ENCODE data around the gene RAB3GAP1.

RAB3GAP1 gene

GRCh38 chr2:135063210-135063609, 11.1 kb downstream of the RAB3GAP1 start:
- Histone ChIP-seq H4K20me1 (ENCODE audit: insufficient read depth, low read length) (no peaks in the 10 kb centered on the region), H3K9me3 (replicated peaks; ENCODE audit: insufficient read depth, low read length) (no peaks in the 10 kb centered on the region), H3K79me2 (ENCODE audit: low read length) (peaks cover 80% of the 10 kb centered on the region), H3K9ac (ENCODE audit: low read length) (no peak overlapping the region), H3K4me2 (ENCODE audit: low read depth, low read length) (no peak overlapping the region), H2AFZ (ENCODE audit: low read length) (no peak overlapping the region), H3K9me2 (replicated peaks; ENCODE audit: insufficient read depth, low read length) (no peaks in the 10 kb centered on the region), H3K4me1 (ENCODE audit: low read length) (no peaks in the 10 kb centered on the region), H3K27me3 (replicated peaks; ENCODE audit: insufficient read depth, low read length) (no peaks in the 10 kb centered on the region), H3F3A (ENCODE audit: insufficient read depth, low read length) (no peaks in the 10 kb centered on the region), H3K36me3 (replicated peaks; ENCODE audit: insufficient read depth, low read length) (0 out of 2 replicates have a peak, but pooled peaks cover 10% of the 10 kb centered on the region), H3K27ac (ENCODE audit: low read length) (no peak overlapping the region), H3K4me3 (ENCODE audit: low read length) (no peak overlapping the region)
- TF ChIP-seq EZH2 (optimal IDR thresholded peaks at IDR 0.05; ENCODE audit: low read depth, low read length), result no peak
- TF ChIP-seq EZH2phosphoT487 (IDR thresholded peaks at IDR 0.05; ENCODE audit: low read length), result no peak
- no peak for TF ChIP-seq CTCF (IDR thresholded peaks at IDR 0.05; ENCODE audit: low read length)
- no peak for DNase-seq

GRCh38 chr2:135064149-135064548, 12.1 kb downstream of the RAB3GAP1 start:
- H3F3A ChIP-seq (ENCODE audit: insufficient read depth, low read length), result no peaks in the 10 kb centered on the region
- H3K9ac ChIP-seq (ENCODE audit: low read length), result no peak overlapping the region
- no peaks in the 10 kb centered on the region for H3K9me2 ChIP-seq (replicated peaks; ENCODE audit: insufficient read depth, low read length)
- H3K79me2 ChIP-seq (ENCODE audit: low read length), result peaks cover 79% of the 10 kb centered on the region
- H3K4me2 ChIP-seq (ENCODE audit: low read depth, low read length), result no peak overlapping the region
- H3K36me3 ChIP-seq (replicated peaks; ENCODE audit: insufficient read depth, low read length), result 0 out of 2 replicates have a peak, but pooled peaks cover 10% of the 10 kb centered on the region
- no peak overlapping the region for H2AFZ ChIP-seq (ENCODE audit: low read length)
- H3K4me3 ChIP-seq (ENCODE audit: low read length), result no peak overlapping the region
- no peaks in the 10 kb centered on the region for H4K20me1 ChIP-seq (ENCODE audit: insufficient read depth, low read length)
- DNase-seq, result no peak
- H3K9me3 ChIP-seq (replicated peaks; ENCODE audit: insufficient read depth, low read length), result no peaks in the 10 kb centered on the region
- H3K27ac ChIP-seq (ENCODE audit: low read length), result no peak overlapping the region
- no peaks in the 10 kb centered on the region for H3K4me1 ChIP-seq (ENCODE audit: low read length)
- no peaks in the 10 kb centered on the region for H3K27me3 ChIP-seq (replicated peaks; ENCODE audit: insufficient read depth, low read length)
- TF ChIP-seq CTCF (IDR thresholded peaks at IDR 0.05; ENCODE audit: low read length), result no peak
- TF ChIP-seq EZH2 (optimal IDR thresholded peaks at IDR 0.05; ENCODE audit: low read depth, low read length), result no peak
- TF ChIP-seq EZH2phosphoT487 (IDR thresholded peaks at IDR 0.05; ENCODE audit: low read length), result no peak

- no peak overlapping the region for H3K9ac ChIP-seq (ENCODE audit: low read length)
- H3K27ac ChIP-seq (ENCODE audit: low read length), result no peak overlapping the region
- no peaks in the 10 kb centered on the region; the same call in 1 of the 2 replicates for H3F3A ChIP-seq (ENCODE audit: insufficient read depth, low read length)
- H3K4me2 ChIP-seq (ENCODE audit: low read depth, low read length), result no peak overlapping the region
- H2AFZ ChIP-seq (ENCODE audit: low read length), result no peak overlapping the region
- no peak for TF ChIP-seq EZH2phosphoT487 (IDR thresholded peaks at IDR 0.05; ENCODE audit: low read length)
- no peak for TF ChIP-seq EZH2 (optimal IDR thresholded peaks at IDR 0.05; ENCODE audit: low read depth, low read length)
- TF ChIP-seq CTCF (IDR thresholded peaks at IDR 0.05; ENCODE audit: low read length), result no peak
- no peaks in the 10 kb centered on the region for H4K20me1 ChIP-seq (ENCODE audit: insufficient read depth, low read length)
- 0 out of 2 replicates have a peak, but pooled peaks cover 5% of the 10 kb centered on the region for H3K36me3 ChIP-seq (replicated peaks; ENCODE audit: insufficient read depth, low read length)
- DNase-seq, result no peak
- H3K4me3 ChIP-seq (ENCODE audit: low read length), result no peak overlapping the region
- no peaks in the 10 kb centered on the region for H3K9me3 ChIP-seq (replicated peaks; ENCODE audit: insufficient read depth, low read length)
- H3K27me3 ChIP-seq (replicated peaks; ENCODE audit: insufficient read depth, low read length), result no peaks in the 10 kb centered on the region
- H3K79me2 ChIP-seq (ENCODE audit: low read length), result peaks cover 74% of the 10 kb centered on the region
- H3K9me2 ChIP-seq (replicated peaks; ENCODE audit: insufficient read depth, low read length), result no peaks in the 10 kb centered on the region
- no peaks in the 10 kb centered on the region for H3K4me1 ChIP-seq (ENCODE audit: low read length)
Measured at GRCh38 chr2:135066710-135067109, 14.6 kb downstream of the RAB3GAP1 start.
